ENCODE results near the gene RIPPLY3.

Gene RIPPLY3

GRCh38 chr21:37063433-37063832 lies 56.9 kb downstream of the RIPPLY3 start:
- TF ChIP-seq EZH2 (IDR thresholded peaks at IDR 0.05; ENCODE audit: borderline replicate concordance, low read depth, low read length, severe bottlenecking) (no peak), CTCF (IDR thresholded peaks at IDR 0.05; ENCODE audit: borderline replicate concordance, extremely low read depth, low read length, poor library complexity, severe bottlenecking) (no peak)
- H4K20me1 ChIP-seq (ENCODE audit: insufficient read depth, low read length): no peaks in the 10 kb centered on the region
- no peak overlapping the region for H3K4me3 ChIP-seq (ENCODE audit: low read depth in 1 of 2, low read length in 2 of 2)
- DNase-seq: no peak
- H3K9ac ChIP-seq (ENCODE audit: low read depth, low read length): no peak overlapping the region
- no peaks in the 10 kb centered on the region for H3K27me3 ChIP-seq (ENCODE audit: insufficient read depth, low read length, poor library complexity)
- no peak for ATAC-seq (ENCODE audit: insufficient read depth, low read depth)
- peaks cover 15% of the 10 kb centered on the region for H3K36me3 ChIP-seq (ENCODE audit: insufficient read depth, low read length)
- H3K27ac ChIP-seq (ENCODE audit: low read length): no peak overlapping the region
- no peak overlapping the region for H3K4me2 ChIP-seq (ENCODE audit: insufficient read depth, low read length)
- no peaks in the 10 kb centered on the region for H3K9me3 ChIP-seq (ENCODE audit: insufficient read depth, low read length, severe bottlenecking)
- no peaks in the 10 kb centered on the region for H3K4me1 ChIP-seq (ENCODE audit: insufficient read depth, low read length)
- no peaks in the 10 kb centered on the region for H3K79me2 ChIP-seq (ENCODE audit: insufficient read depth, low read length)
- no peak overlapping the region for H2AFZ ChIP-seq (ENCODE audit: low read depth, low read length)

GRCh38 chr21:37064841-37065240 lies 58.3 kb downstream of the RIPPLY3 start:
- H3K4me1 ChIP-seq (ENCODE audit: insufficient read depth, low read length): peaks cover under 1% of the 10 kb centered on the region; the same call in 1 of the 2 replicates
- H3K36me3 ChIP-seq (ENCODE audit: insufficient read depth, low read length): peaks cover 23% of the 10 kb centered on the region
- no peak overlapping the region for H2AFZ ChIP-seq (ENCODE audit: low read depth, low read length)
- H3K4me3 ChIP-seq (ENCODE audit: low read depth in 1 of 2, low read length in 2 of 2): no peak overlapping the region
- no peaks in the 10 kb centered on the region for H4K20me1 ChIP-seq (ENCODE audit: insufficient read depth, low read length)
- no peaks in the 10 kb centered on the region for H3K27me3 ChIP-seq (ENCODE audit: insufficient read depth, low read length, poor library complexity)
- TF ChIP-seq EZH2 (IDR thresholded peaks at IDR 0.05; ENCODE audit: borderline replicate concordance, low read depth, low read length, severe bottlenecking) (no peak), CTCF (IDR thresholded peaks at IDR 0.05; ENCODE audit: borderline replicate concordance, extremely low read depth, low read length, poor library complexity, severe bottlenecking) (no peak)
- no peaks in the 10 kb centered on the region for H3K9me3 ChIP-seq (ENCODE audit: insufficient read depth, low read length, severe bottlenecking)
- H3K79me2 ChIP-seq (ENCODE audit: insufficient read depth, low read length): no peaks in the 10 kb centered on the region
- DNase-seq (no peak), ATAC-seq (ENCODE audit: insufficient read depth, low read depth) (no peak)
- H3K9ac ChIP-seq (ENCODE audit: low read depth, low read length): no peak overlapping the region
- no peak overlapping the region for H3K27ac ChIP-seq (ENCODE audit: low read length)
- H3K4me2 ChIP-seq (ENCODE audit: insufficient read depth, low read length): no peak overlapping the region

GRCh38 chr21:37065561-37066177 lies 59.2 kb downstream of the RIPPLY3 start:
- no peak overlapping the region for H3K27ac ChIP-seq (ENCODE audit: low read length)
- no peak overlapping the region for H2AFZ ChIP-seq (ENCODE audit: low read depth, low read length)
- H3K9ac ChIP-seq (ENCODE audit: low read depth, low read length): no peak overlapping the region
- peaks cover 29% of the 10 kb centered on the region for H3K36me3 ChIP-seq (ENCODE audit: insufficient read depth, low read length)
- H3K4me3 ChIP-seq (ENCODE audit: low read depth in 1 of 2, low read length in 2 of 2): no peak overlapping the region
- peaks cover 8% of the 10 kb centered on the region; the same call in 1 of the 2 replicates for H3K4me1 ChIP-seq (ENCODE audit: insufficient read depth, low read length)
- H3K9me3 ChIP-seq (ENCODE audit: insufficient read depth, low read length, severe bottlenecking): no peaks in the 10 kb centered on the region
- DNase-seq (no peak), ATAC-seq (ENCODE audit: insufficient read depth, low read depth) (no peak)
- no peaks in the 10 kb centered on the region for H3K27me3 ChIP-seq (ENCODE audit: insufficient read depth, low read length, poor library complexity)
- H4K20me1 ChIP-seq (ENCODE audit: insufficient read depth, low read length): no peaks in the 10 kb centered on the region
- H3K79me2 ChIP-seq (ENCODE audit: insufficient read depth, low read length): no peaks in the 10 kb centered on the region
- TF ChIP-seq EZH2 (IDR thresholded peaks at IDR 0.05; ENCODE audit: borderline replicate concordance, low read depth, low read length, severe bottlenecking) (no peak), CTCF (IDR thresholded peaks at IDR 0.05; ENCODE audit: borderline replicate concordance, extremely low read depth, low read length, poor library complexity, severe bottlenecking) (no peak)
- no peak overlapping the region for H3K4me2 ChIP-seq (ENCODE audit: insufficient read depth, low read length)

Measured in DND-41 (cell line).